ENCODE data around the gene PRPF38B. TPM values are rescaled to one million over a fixed set of nuclear protein-coding genes. Genes with fewer than 3 reads are reported as not detected.
A peak's percentile ranks its signal among the peaks of the same experiment; 100 is the strongest.

The PRPF38B gene
- total RNA-seq, 3 donors from 2014 or later: 32.8 to 38.3 (median 38.2) TPM

- DNase-seq (no peak), ATAC-seq (no peak)
- intact Hi-C loops (cut with DNase I, micrococcal nuclease): no loop called here
- no peak for TF ChIP-seq CTCF (IDR thresholded peaks at IDR 0.05)
- H3K4me1 ChIP-seq (ENCODE audit: low read depth): no peaks in the 10 kb centered on the region
- H3K36me3 ChIP-seq (ENCODE audit: low read depth): no peaks in the 10 kb centered on the region
- no peaks in the 10 kb centered on the region for H3K9me3 ChIP-seq
- no peak overlapping the region for H3K4me3 ChIP-seq
Observed at GRCh38 chr1:108718927-108719655, 27.0 kb downstream of the PRPF38B start.

GRCh38 chr1:108719656-108720435 is 27.7 kb downstream of the PRPF38B start:
- no peak for ATAC-seq
- H3K4me3 ChIP-seq: no peak overlapping the region
- no peaks in the 10 kb centered on the region for H3K9me3 ChIP-seq
- intact Hi-C loops (cut with DNase I, micrococcal nuclease): no loop called here
- no peaks in the 10 kb centered on the region for H3K4me1 ChIP-seq (ENCODE audit: low read depth)
- TF ChIP-seq CTCF (IDR thresholded peaks at IDR 0.05): no peak
- H3K36me3 ChIP-seq (ENCODE audit: low read depth): no peaks in the 10 kb centered on the region
- DNase-seq: no peak

GRCh38 chr1:108722292-108722691 is 30.2 kb downstream of the PRPF38B start:
- Histone ChIP-seq H3K4me3 (no peak overlapping the region), H3K36me3 (ENCODE audit: low read depth) (no peaks in the 10 kb centered on the region), H3K9me3 (no peaks in the 10 kb centered on the region), H3K4me1 (ENCODE audit: low read depth) (peaks cover 5% of the 10 kb centered on the region)
- DNase-seq (no peak), ATAC-seq (no peak)
- TF ChIP-seq CTCF (IDR thresholded peaks at IDR 0.05): no peak
- intact Hi-C loops (cut with DNase I, micrococcal nuclease): no loop called here

- DNase-seq (peak in 1 of 3 donors; percentile 30), ATAC-seq (peak; percentile 97)
- Histone ChIP-seq H3K4me1 (ENCODE audit: low read depth) (peaks cover 5% of the 10 kb centered on the region), H3K9me3 (no peaks in the 10 kb centered on the region), H3K4me3 (no peak overlapping the region), H3K36me3 (ENCODE audit: low read depth) (no peaks in the 10 kb centered on the region)
- TF ChIP-seq CTCF (IDR thresholded peaks at IDR 0.05): no peak
- intact Hi-C loops (cut with DNase I, micrococcal nuclease): no loop called here
Observed at GRCh38 chr1:108725906-108726305, 33.8 kb downstream of the PRPF38B start.

GRCh38 chr1:108728327-108728923 is 36.3 kb downstream of the PRPF38B start:
- Histone ChIP-seq H3K4me3 (no peak overlapping the region), H3K4me1 (ENCODE audit: low read depth) (peaks cover 5% of the 10 kb centered on the region), H3K36me3 (ENCODE audit: low read depth) (no peaks in the 10 kb centered on the region), H3K9me3 (no peaks in the 10 kb centered on the region)
- no peak for ATAC-seq
- no peak for TF ChIP-seq CTCF (IDR thresholded peaks at IDR 0.05)
- no peak for DNase-seq
- intact Hi-C loops (cut with DNase I, micrococcal nuclease): no loop called here
